GM21528 (cell line): ENCODE results near the gene ACBD5.
"Not testable (repeated sequence)": the region's sequence is repeated elsewhere in the genome, so short reads cannot be mapped to it uniquely, and the experiment has no call there.

ENCODE experiments used
- ATAC-seq: cut with Tn5 transposase; IDR thresholded peaks from one replicate; pipeline ENCODE4 v1.9.1; 2021; ENCODE audit warnings: mild to moderate bottlenecking, moderate library complexity; ENCODE audit not compliant: unreplicated experiment, low FRiP score

The ACBD5 gene

DNA sequence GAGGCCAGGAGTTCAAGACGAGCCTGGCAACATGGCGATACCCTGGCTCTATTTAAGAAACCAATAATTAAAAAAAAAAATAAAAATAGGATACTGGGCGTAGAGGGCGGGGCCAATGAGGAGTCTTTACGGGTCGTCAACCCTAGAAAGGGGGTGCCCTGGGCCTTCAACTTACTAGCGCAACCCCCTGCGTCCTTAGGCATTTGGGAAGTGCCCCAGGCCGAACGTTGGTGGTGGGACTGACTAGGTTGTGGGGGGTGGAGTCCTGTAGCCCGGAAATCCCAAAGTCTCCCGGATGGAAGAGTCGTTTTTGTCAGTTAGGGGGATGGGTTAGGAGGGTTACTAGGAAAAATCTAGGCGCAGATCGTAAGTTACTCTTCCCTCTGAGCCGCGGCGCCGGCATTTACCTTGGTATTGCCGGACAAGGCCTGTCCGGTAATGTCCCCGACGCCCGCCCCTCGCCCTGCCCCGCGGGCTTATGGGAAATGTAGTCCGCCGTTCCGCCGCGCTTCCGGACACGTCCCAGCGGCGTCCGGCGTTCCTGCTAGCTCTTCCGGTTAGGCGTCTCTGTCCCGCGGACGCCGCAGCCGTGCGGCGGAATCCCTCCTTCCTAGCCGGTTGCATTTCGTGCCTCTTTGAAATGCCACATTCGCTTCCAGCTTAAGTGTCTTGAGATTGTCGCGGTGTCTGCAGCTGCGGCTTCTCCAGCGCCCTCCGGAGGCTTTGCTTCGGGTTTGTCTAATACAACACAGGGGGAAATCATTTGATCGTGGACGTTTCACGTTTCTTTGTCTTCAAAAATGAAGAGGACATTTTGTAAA lies 1.3 kb upstream of the ACBD5 start:
- ATAC-seq, result peak; percentile 64

DNA sequence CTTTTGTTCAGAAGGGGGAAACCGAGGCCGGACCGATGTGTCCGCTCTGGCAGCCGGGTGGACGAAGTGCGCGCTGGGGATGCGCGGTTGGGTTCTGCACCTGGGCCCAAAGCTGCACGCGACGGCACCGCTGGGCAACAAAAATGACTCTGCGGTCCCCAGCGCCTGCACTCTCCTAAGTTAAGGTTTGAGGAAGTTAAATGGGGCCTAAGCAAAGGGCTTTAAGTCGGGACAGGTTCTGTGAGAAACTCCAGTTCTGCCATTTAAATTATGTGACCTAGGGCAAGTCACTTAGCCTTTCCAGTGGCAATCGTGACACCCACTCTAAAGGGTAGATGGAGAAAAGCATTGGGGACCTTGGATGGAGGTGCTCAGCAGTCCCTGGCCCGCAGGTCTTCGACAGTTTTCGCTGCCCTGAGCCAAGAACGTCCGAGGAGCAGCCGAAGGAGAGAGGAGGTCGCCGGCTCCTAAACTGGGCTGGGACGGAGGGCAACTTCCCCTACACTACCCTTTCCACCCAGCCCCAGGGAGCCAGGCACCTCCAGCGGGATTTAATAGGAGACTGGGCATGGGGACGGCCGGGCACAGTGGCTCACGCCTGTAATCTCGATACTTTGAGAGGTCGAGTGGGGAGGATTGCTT lies 534 bp upstream of the ACBD5 start:
- ATAC-seq, result peak; percentile 22

DNA sequence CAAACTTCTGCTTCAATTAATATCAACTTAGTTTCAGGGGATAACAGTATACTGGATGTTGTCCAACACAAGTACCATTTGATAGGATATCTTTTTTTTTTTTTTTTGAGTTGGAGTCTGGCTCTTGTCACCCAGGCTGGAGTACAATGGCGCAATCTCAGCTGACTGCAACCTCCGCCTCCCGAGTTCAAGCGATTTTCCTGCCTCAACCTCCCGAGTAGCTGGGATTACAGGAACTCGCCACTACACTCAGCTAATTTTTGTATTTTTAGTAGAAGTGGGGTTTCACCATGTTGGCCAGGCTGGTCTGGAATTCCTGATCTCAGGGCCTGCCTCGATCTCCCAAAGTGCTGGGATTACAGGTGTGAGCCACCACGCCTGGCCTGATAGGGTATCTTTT lies 3.1 kb downstream of the ACBD5 start:
- not testable (repeated sequence) for ATAC-seq

DNA sequence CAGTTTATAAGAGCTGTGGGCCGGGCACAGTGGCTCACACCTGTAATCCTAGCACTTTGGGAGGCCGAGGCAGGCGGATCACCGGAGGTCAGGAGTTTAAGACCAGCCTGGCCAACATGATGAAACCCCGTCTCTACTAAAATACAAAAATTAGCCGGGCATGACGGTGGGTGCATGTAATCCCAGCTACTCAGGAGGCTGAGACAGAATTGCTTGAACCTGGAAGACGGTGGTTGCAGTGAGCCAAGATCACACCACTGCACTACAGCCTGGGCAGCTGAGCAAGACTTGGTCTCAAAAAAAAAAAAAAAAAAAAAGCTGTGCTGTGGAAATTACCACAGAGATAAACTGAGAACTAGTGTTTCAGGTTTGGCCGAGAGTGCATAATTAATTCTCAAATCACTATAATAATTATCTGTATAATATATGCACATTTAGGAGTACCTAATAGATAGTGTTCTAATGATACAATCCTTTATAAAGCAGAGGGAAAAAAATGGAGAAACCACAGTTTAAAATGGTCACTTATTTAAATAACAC lies 3.9 kb downstream of the ACBD5 start:
- ATAC-seq, result not testable (repeated sequence)

DNA sequence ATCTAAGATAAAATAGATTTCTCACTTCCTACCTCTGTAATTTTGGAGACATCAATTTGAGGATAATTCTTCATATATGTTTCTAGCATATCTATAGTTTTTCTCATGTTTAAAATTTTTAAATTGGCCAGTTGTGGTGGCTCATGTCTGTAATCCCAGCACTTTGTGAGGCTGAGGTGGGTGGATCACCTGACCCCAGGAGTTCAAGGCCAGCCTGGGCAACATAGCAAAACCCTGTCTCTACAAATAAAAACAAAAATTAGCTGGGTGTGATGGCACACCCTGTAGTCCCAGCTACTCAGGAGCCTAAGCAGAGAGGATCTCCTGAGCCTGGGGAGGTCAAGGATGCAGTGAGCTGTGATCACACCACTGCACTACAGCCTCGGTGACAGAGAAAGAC lies 4.9 kb downstream of the ACBD5 start:
- ATAC-seq, result no peak

DNA sequence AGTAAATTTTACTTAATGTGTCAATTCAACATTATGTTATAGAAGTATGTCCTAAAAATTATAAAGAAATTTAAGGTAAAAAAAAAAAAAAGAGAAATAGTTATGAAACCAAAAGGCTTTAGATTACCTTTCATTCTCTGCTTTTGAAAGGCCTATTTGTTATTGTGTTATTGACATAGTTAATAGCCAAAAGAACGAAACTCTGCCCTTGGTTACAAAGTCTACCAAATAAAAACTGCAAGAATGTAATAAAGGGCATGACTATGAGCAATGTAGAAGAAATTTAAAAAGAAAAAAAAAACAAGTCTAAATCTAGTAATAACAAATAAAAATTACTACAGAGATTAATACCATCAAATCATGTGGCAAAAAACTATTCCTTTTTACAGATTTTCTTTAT lies 10.6 kb downstream of the ACBD5 start:
- no peak for ATAC-seq

DNA sequence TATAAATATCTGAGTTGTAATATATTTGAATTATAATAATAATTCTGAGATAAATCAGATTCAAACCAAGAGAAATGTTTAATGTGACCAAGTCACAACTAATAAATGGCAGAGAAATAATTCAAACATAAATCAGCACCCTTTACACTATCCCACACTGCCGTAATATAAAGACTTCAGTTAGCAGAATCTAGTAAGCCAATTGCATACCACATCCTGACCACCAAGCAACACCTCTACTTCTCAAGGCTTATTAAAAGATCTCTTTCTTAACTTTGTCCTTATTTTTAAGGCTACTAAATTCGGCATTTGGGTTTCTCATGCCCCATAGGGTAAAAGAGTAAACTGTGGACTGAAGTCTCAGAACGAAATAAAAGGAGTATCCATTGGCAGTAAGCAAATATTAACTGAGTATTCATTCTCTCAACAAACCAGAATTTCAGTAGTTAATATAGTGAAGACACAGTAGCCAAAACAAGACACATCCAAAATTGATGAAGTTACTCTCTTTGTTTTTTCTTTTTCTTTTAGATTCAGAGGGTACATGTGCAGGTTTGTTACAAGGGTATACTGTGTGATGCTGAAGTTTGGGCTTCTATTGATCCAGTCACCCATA lies 14.8 kb downstream of the ACBD5 start:
- ATAC-seq, result no peak

DNA sequence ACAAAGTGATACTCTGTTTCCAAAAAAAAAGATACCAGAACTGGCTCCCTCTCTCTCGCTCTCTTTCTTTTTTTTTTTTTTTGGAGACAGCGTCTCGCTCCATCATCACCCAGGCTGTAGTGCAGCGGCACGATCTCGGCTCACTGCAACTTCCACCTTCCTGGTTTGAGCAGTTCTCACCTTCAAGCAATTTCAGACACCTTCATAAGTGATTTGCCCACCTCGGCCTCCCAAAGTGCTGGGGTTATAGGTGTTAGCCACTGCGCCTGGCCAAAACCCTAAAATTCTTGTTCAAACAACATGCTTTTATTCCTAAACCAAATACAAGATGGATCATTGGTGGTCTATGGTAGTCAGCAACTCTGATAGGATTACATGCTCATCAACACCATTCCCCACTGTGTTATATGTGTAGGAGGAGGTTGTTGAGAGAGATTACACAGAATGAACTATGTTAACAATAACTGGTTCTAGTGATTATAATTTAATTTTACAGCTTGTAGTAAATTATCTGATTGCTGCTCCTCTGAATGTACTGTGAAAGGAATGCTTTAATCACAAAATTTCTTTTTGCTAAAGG lies 15.5 kb downstream of the ACBD5 start:
- ATAC-seq, result no peak

DNA sequence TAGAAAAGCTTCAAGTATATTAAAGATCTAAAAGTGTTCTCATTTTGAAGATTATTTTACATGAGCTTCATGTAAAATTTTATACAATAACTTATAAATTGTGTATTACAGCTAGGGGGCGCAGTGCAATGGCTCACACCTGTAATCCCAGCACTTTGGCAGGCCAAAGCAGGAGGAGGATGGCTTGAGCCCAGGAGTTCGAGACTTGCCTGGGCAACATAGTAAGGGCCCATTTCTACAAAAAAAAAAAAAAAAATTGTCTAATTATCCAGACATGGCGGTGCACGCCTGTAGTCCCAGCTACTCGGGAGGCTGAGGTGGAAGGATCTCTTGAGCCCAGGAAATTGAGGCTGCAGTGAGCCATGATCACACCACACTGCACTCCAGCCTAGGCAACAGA lies 16.6 kb downstream of the ACBD5 start:
- no peak for ATAC-seq

DNA sequence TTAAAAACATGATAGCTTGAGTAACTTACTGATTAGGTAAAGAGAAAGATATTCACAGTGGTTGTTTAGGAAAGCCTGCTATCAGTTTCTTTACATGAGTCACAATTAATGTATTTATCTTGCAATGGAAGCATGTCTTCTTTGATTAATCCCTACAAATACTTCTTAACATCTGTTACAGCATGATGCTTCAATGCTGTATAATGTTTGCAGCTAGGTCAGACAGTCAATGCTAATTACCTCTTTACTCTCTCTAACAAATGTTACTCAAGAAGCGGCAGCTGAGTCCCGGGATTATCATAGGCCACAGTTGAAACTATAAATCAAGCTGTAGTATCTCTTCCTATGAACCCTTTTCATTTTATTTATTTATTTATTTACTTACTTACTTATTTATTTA lies 33.2 kb downstream of the ACBD5 start:
- no peak for ATAC-seq

DNA sequence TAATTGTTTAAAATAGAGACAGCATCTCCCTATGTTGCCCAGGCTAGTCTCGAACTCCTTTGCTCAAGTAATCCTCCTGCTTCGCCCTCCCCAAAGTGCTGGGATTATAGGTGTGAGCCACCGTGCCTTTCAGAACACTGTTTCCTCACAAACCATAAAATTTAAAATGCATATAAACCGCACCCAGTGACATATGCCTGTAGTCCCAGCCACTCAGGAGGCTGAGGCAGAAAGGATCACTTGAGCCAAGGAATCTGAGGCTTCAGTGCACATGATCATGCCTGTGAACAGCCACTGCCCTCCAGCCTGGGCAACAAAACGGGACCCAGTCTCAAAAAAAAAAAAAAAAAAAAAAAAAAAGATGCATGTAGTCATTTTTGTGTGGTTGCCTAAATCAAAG lies 36.8 kb downstream of the ACBD5 start:
- ATAC-seq, result no peak

DNA sequence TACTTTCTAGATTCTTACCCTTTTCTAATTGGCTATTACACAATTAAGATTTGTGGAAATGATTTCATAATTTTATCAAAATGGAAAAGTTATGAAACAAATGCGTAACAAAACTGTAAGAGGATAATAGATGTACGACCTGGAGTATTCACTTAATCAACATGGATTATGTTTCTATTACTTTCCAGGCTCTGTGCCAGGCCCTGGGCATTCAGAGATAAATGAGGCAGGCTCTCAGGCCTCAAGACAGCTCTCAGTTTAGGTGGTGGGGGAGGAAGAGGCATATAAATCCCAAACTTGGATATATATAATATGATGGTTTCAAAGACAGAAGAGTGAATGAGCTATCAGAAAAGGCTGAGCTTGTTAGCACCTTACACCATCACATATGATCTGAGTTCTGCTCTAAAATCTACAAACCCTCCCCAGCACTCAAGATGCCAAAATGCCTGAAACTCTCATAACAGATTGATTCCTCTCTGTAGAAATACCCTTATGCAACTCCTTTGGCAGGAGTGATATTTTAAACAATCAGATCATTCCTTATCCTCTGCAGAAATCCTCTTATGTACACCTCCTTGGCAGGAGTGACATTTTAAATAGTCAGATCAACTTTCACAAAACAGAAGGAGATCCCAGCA lies 42.5 kb downstream of the ACBD5 start:
- no peak for ATAC-seq

DNA sequence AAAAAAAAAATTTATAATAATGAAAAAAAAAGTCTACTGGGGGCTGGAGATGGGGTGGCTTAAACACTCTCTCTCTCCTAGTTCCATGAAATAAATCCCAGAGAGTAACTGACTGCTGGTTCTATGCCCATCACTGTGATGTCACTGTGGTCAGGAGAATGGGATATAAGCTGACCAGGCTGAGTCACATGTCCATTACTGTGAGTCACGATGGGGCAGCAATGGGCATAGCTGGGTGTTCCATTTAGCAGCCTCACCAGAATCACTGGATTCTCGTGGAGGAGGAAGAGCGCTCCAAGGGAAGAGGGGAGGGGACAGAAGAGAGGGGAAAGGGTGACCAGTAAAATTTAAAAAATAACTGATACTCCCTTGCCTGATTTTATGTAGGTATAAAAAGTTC lies 48.3 kb downstream of the ACBD5 start:
- no peak for ATAC-seq

DNA sequence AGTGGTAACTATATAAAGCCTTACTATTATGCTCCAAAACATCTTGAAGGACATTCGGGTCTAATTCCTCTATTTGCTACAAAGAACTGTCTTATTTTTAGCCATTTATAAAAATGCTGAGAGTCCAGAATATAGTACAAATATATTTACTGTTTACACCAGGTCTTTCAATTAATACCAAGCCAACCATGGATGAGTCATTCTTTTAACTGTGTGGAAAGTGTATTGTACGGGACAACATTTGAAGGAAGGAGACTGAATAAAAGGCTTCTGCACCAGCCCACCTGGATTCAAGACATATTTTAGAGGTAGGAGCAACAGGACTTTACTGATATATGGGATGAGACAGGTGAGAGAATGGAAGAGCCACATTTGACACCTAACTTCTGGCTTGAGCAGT lies 50.1 kb downstream of the ACBD5 start:
- no peak for ATAC-seq

DNA sequence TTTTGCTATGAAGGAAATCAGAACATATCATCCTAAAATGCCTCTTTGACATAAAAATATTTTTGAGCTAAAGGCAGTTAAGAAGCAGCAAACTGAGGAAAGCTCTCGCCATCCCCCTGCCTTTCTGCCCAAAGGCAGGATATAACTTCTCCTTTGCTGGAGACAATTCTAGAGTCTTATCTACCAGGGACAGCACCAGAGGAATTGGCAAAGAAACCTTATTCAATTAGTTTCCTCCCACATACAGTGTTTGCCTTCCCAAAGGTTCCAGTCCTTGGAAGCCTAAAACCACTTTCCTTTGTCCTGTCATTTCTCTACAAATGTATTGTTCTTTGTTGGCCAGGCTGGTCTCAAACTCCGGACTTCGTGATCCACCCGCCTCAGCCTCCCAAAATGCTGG lies 51.7 kb downstream of the ACBD5 start:
- no peak for ATAC-seq

DNA sequence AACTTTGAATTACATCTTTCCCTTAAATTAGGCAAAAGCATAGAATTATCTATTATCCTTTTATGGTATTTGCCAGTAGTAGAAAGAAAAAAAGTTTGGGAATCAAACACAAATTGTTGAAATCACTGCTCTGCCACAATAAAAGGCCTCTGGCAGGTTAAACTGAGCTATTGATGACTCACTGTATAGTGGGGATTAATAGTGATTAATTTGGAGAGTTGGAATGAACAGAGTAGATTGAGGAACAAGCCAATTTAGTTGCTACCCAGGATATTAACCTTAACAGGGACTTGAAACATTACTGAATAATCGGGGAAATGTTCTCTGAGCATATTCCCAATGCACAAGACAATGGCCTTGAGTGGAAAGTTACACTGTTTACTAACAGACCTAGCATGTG lies 52.3 kb downstream of the ACBD5 start:
- no peak for ATAC-seq

DNA sequence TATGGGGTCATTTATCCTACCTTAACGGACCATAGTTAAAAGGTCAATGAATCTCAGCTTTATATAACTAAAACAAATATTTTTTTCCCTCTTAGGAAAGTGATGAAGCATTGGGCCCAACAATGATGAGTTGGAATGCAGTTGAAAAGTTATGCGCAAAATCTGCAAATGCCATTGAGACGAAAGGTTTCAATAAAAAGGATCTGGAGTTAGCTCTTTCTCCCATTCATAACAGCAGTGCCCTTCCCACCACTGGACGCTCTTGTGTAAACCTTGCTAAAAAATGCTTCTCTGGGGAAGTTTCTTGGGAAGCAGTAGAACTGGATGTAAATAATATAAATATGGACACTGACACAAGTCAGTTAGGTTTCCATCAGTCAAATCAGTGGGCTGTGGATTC lies 70.7 kb downstream of the ACBD5 start:
- no peak for ATAC-seq

DNA sequence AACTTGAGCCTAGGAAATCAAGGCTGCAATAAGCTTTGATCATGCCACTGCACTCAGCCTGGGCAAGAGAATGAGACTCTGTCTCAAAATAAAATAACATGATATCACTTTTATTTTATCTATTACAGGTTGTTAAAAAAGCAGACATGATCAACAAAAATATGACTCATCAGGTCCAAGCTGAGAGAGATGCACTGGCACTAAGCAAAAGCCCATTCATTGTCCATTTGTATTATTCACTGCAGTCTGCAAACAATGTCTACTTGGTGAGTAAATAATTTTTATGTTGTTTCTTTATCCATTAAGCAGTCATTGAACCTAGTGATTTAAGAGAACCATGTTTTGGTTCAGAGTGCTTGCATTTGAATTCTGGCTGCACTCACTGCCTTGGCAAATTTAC lies 82.2 kb downstream of the ACBD5 start:
- no peak for ATAC-seq

DNA sequence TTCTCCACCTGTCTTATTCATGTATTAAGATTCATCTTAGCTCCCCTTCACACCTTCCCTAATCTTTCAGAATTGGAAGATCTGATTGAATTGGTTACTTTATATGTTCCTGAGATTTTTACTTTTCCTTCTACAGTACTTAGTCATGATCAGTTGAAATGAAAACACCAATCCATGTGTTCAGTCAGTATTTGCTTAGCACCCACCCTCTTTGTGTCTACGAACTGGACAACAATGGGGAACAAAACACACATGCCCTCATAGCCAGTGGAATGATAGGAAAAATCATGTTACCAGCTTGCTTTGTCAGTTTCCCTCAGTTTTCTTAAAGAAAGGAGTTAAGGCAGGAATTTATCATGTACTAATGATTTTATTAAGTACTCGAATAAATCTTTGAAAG lies 83.4 kb downstream of the ACBD5 start:
- ATAC-seq, result no peak

DNA sequence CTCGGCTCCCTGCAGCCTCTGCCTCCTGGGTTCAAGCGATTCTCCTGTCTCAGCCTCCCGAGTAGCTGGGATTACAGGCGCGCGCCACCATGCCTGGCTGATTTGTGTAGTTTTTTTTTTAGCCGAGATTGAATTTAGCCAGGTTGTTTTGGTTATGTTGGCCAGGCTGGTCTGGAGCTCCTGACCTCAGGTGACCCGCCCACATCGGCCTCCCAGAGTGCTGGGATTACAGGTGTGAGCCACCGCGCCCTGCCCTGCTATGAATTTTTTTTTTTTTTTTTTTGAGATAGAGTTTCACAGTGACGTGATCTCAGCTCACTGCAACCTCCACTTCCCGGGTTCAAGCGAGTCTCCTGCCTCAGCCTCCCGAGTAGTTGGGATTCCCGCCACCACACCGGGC lies 84.0 kb downstream of the ACBD5 start:
- not testable (repeated sequence) for ATAC-seq
